Islet of Langerhans (tissue), 1 donor: ENCODE results near the gene TBX2.

Experiments
- FAIRE-seq: peaks from one replicate; lab custom pipeline; 2011; peaks lifted over from hg19 to GRCh38; lab: Jason Lieb, UNC

The TBX2 gene

DNA sequence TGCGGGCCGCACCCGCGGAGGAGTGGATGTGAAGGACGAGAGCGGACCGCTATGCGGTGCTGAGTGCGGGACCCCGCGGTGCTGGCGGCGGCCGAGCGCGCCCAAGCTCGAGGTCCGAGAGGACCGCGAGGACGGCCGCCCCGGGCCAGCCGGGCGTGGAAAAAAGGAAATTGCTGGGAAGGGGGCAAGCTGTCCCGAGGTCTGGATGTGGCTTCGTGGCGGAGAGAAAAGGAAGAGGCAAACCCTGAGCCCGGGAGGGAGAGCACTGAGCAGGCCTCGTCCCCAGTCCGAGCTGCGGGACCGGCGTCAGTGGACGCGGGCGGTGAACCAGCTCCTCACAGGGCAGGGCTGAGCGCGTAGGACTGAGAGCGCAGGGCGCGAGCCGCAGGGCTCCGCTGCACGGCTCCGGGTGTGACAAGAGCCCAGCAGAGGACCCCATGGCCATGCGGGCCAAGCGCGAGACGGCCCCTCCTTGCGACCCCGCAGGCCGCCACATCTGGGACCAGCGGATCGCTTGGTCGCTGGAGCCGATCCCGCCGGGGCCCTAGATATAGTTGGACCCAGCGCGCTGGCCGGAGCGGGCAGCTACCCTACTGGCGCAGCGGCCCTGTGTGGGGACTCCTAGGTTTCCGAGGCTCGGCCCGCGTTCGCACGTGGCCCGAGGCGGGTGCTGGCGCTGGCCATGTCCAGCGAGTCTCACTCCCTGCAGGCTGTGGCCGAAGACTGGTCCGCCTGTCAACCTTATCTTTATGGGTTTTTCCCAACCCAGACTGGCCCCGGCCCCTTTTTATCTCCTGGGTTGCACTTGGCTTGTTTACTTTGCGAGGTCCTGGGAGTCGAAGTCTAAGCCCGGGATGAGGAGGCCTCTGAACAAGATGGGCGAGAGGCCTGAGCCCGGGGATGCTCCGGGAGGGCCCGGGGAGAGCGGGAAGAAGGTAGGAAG lies 55.0 kb downstream of the TBX2 start:
- FAIRE-seq: no peak

DNA sequence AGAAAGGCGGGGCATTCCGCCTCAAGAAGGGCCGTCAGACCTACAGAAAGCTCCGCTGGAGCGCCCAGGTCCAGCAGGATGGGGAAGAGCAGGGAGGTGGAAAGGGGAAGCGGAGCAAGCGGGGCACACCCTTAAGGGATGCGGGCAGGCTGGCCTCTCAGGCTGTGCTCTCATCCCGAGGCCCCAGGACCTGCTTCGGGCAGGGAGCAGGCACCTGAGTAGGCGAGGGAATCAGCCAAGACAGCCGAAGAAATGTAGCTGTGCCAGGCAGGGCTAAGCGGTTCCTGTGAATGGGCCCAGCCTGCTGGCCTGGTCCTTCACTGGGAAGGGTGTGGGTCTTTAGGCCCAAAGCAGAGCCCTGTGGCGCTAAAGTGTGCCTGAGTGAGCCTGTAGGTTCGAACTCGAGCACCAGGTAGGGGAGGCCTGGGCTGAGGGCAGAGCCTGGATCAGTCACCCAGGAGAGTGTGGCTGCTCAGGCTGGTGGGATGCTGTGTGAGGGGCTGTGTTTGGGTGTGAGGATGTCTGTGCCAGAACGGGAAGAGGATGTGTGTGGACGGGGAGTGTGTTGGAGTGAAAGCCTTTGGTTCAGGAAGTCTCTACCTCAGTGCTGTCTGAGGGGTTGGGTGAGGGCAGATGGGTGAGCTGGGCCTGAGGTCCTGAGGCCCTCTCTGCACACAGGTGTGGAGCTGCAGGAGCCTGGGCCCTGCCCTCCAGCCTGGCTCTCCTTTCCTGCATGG lies 55.8 kb downstream of the TBX2 start:
- FAIRE-seq: no peak

- FAIRE-seq: no peak
These were observed 56.5 kb downstream of the TBX2 start for GRCh38 chr17:61456061-61456681.

GRCh38 chr17:61456688-61457225 lies 57.1 kb downstream of the TBX2 start:
- no peak for FAIRE-seq

- FAIRE-seq: no peak
These were observed 57.8 kb downstream of the TBX2 start for GRCh38 chr17:61457226-61457983.

DNA sequence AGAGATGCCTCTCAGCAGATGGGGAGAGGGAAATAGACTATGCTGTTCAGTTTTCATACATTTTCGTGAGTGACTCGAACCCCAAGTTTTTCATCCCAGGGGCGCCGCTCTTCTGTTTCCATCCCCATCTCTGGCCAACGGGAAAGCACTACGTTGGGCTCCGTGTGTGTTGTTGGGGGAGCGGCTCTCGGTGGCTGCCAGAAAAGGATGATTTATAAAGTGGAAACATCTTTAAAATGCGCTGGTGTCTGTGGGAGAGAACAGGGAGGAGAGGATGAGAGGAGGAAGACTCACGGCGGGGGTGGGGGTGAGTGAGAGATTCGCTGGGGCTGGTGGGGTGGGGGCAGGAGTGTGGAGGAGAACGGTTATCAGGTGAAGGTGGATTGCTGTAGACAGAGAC lies 58.4 kb downstream of the TBX2 start:
- FAIRE-seq: no peak

- FAIRE-seq: no peak
These were observed 58.9 kb downstream of the TBX2 start for GRCh38 chr17:61458421-61459141.
